Liver (tissue), 9 donors: ENCODE results near the gene CALHM5. TPM values are rescaled to one million over a fixed set of nuclear protein-coding genes. Genes with fewer than 3 reads are reported as not detected.

ENCODE experiments used
- DNase-seq: peaks from one replicate; pipeline ENCODE4 v3.0.0-alpha.2; 2017; ENCODE audit warnings: low spot score
- H3K27ac ChIP-seq, 2 donors: one replicate each; pipeline ENCODE4 v1.7.0; 2013; ENCODE audit warnings: inconsistent platforms in 2 of 2, low read length in 2 of 2, control low read depth in 1 of 2, low read depth in 1 of 2, mild to moderate bottlenecking in 1 of 2
- H3K27me3 ChIP-seq, 4 donors: one replicate each; pipeline versions ENCODE4 v1.6.1 to v1.7.0; 2013; ENCODE audit warnings: low read length in 3 of 4, inconsistent platforms in 1 of 4, mild to moderate bottlenecking in 1 of 4, moderate library complexity in 1 of 4; ENCODE audit not compliant: control insufficient read depth in 4 of 4, insufficient read depth in 4 of 4
- H3K36me3 ChIP-seq, 4 donors: one replicate each; pipeline versions ENCODE4 v1.6.1 to v1.7.0; 2013; ENCODE audit warnings: low read length in 3 of 4, mild to moderate bottlenecking in 3 of 4, low read depth in 1 of 4, moderate library complexity in 1 of 4; ENCODE audit not compliant: control insufficient read depth in 4 of 4, insufficient read depth in 3 of 4
- H3K4me1 ChIP-seq, 4 donors: one replicate each; pipeline versions ENCODE4 v1.6.1 to v1.7.0; 2013; ENCODE audit warnings: low read length in 3 of 4, mild to moderate bottlenecking in 3 of 4, moderate library complexity in 1 of 4; ENCODE audit not compliant: control insufficient read depth in 4 of 4, insufficient read depth in 4 of 4
- H3K4me3 ChIP-seq, 3 donors: one replicate each; pipeline versions ENCODE4 v1.6.1 to v1.7.0; 2013; ENCODE audit warnings: low read length in 3 of 3, control low read depth in 1 of 3, low read depth in 1 of 3, mild to moderate bottlenecking in 1 of 3
- H3K9ac ChIP-seq, 2 donors: one replicate each; pipeline ENCODE4 v1.7.0; 2013; ENCODE audit warnings: low read length in 2 of 2, mild to moderate bottlenecking in 2 of 2, moderate library complexity in 2 of 2, control low read depth in 1 of 2, low read depth in 1 of 2
- H3K9me3 ChIP-seq, 4 donors: one replicate each; pipeline versions ENCODE4 v1.6.1 to v1.7.0; 2013; ENCODE audit warnings: low read length in 3 of 4; ENCODE audit not compliant: control insufficient read depth in 4 of 4
- CTCF ChIP-seq: fragments of 150-350 bp; IDR thresholded peaks from 2 replicates; pipeline ENCODE4 v1.5.1; 2017; ENCODE audit warnings: improper control_type of control experiment, low read depth, low read length; ENCODE audit not compliant: missing input control
- EGR1 ChIP-seq, 2 donors: IDR thresholded peaks; 2 replicates each; pipeline ENCODE4 v1.6.1; 2016 to 2018; ENCODE audit warnings: antibody characterized with exemption in 2 of 2, low read depth in 2 of 2
- FOXA2 ChIP-seq: IDR thresholded peaks from 2 replicates; pipeline ENCODE4 v1.6.1; 2016; ENCODE audit warnings: antibody characterized with exemption
- HNF4A ChIP-seq, 2 donors: conservative IDR thresholded peaks; 2 replicates each; pipeline ENCODE4 v1.6.1; 2016; ENCODE audit warnings: antibody characterized with exemption in 2 of 2, mild to moderate bottlenecking in 2 of 2
- NR2F2 ChIP-seq: IDR thresholded peaks from 2 replicates; pipeline ENCODE4 v1.6.1; 2016; ENCODE audit warnings: antibody characterized with exemption
- RAD21 ChIP-seq, 2 donors: IDR thresholded peaks; 2 replicates each; pipeline ENCODE4 v1.6.1; 2016; ENCODE audit warnings: antibody characterized with exemption in 2 of 2, mild to moderate bottlenecking in 2 of 2
- SP1 ChIP-seq: IDR thresholded peaks from 2 replicates; pipeline ENCODE4 v1.6.1; 2018; ENCODE audit warnings: antibody characterized with exemption, mild to moderate bottlenecking
- WGBS: extraction: QIAGEN DNeasy Blood & Tissue Kit; methylation state at CpG from one replicate; pipeline ENCODE4 v1.1.7; 2013; 5-methylcytosine and 5-hydroxymethylcytosine counted together
- polyA plus RNA-seq, 2 donors: library from polyadenylated mRNA; stranded (reverse) in 1 of 2; unstranded in 1 of 2; fragments of 200-250 nt in 1 of 2; fragments of >200 nt in 1 of 2; fragmentation: Nextera tagmentation in 1 of 2; extraction: Ambion mirVana in 1 of 2; gene quantifications; one replicate each; pipeline versions ENCODE4 v1.2.1 to v1.2.3, GENCODE V29; 2013 to 2015
- total RNA-seq, 2 donors: library from RNA; depleted of rRNA; stranded (reverse); fragments of >200 nt; gene quantifications; one replicate each; pipeline ENCODE4 v1.2.3, GENCODE V29; 2014
- TF ChIP-seq, protein P1 (sequence below): IDR thresholded peaks from 2 replicates; pipeline ENCODE4 v1.6.1; 2016; ENCODE audit warnings: antibody characterized with exemption, mild to moderate bottlenecking
- TF ChIP-seq, protein P2 (sequence below): IDR thresholded peaks from 2 replicates; pipeline ENCODE4 v1.6.1; 2016; ENCODE audit warnings: antibody characterized with exemption
- TF ChIP-seq, protein P3 (sequence below): IDR thresholded peaks from 2 replicates; pipeline ENCODE4 v1.6.1; 2016; ENCODE audit warnings: antibody characterized with exemption
- donor health status: healthy.
- donor health status: healthy.
- donor health status: healthy.
- donor health status: healthy.
- donor health status: healthy.

The CALHM5 gene
- total and polyA plus RNA-seq, 4 donors: 0.07 to 0.59 (median 0.45) TPM

- H3K9ac ChIP-seq: no peak overlapping the region
- peaks cover 0 to 10% (median 0%) of the 10 kb centered on the region in 4 donors for H3K4me1 ChIP-seq
- H3K36me3 ChIP-seq: no peaks in the 10 kb centered on the region
- DNase-seq: no peak
- no peaks in the 10 kb centered on the region for H3K9me3 ChIP-seq
- TF ChIP-seq, protein P1, sequence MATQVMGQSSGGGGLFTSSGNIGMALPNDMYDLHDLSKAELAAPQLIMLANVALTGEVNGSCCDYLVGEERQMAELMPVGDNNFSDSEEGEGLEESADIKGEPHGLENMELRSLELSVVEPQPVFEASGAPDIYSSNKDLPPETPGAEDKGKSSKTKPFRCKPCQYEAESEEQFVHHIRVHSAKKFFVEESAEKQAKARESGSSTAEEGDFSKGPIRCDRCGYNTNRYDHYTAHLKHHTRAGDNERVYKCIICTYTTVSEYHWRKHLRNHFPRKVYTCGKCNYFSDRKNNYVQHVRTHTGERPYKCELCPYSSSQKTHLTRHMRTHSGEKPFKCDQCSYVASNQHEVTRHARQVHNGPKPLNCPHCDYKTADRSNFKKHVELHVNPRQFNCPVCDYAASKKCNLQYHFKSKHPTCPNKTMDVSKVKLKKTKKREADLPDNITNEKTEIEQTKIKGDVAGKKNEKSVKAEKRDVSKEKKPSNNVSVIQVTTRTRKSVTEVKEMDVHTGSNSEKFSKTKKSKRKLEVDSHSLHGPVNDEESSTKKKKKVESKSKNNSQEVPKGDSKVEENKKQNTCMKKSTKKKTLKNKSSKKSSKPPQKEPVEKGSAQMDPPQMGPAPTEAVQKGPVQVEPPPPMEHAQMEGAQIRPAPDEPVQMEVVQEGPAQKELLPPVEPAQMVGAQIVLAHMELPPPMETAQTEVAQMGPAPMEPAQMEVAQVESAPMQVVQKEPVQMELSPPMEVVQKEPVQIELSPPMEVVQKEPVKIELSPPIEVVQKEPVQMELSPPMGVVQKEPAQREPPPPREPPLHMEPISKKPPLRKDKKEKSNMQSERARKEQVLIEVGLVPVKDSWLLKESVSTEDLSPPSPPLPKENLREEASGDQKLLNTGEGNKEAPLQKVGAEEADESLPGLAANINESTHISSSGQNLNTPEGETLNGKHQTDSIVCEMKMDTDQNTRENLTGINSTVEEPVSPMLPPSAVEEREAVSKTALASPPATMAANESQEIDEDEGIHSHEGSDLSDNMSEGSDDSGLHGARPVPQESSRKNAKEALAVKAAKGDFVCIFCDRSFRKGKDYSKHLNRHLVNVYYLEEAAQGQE: no peak
- TF ChIP-seq FOXA2 (no peak), SP1 (no peak), HNF4A (conservative IDR thresholded peaks at IDR 0.05) (no peak), EGR1 (IDR thresholded peaks at IDR 0.05; ENCODE audit: low read depth in 2 of 2) (no peak), NR2F2 (no peak)
- TF ChIP-seq, protein P2, sequence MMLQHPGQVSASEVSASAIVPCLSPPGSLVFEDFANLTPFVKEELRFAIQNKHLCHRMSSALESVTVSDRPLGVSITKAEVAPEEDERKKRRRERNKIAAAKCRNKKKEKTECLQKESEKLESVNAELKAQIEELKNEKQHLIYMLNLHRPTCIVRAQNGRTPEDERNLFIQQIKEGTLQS: no peak
- H3K27me3 ChIP-seq: peaks cover 0 to 3% (median 0%) of the 10 kb centered on the region in 4 donors
- H3K27ac ChIP-seq: no peak overlapping the region
- no peak overlapping the region for H3K4me3 ChIP-seq
These were observed 23.7 kb downstream of the CALHM5 start for GRCh38 chr6:116535109-116535508.

DNA sequence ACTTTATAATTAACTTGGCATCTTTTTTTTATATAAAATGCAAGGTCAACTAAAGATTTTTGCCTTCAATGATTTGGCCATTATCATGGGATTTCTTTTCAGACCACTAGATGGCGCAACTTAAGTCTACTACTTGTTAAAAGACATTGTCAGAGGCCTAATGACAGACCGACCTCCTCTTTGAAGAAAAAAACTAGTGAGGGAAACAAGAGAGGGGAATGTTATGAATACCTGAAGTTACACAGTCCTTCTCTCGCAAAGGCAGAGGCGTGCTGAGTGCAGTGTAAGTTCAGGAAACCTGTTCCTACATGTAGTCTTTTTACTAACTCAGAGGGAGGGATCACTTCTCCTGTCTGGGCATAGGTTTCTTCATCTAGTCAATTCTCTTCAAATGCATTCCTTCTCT is 24.8 kb downstream of the CALHM5 start:
- Histone ChIP-seq H3K9ac (no peak overlapping the region), H3K9me3 (no peaks in the 10 kb centered on the region), H3K36me3 (no peaks in the 10 kb centered on the region), H3K27ac (no peak overlapping the region), H3K4me1 (peaks cover 0 to 10% (median 0%) of the 10 kb centered on the region in 4 donors), H3K27me3 (peaks cover 0 to 6% (median 1%) of the 10 kb centered on the region in 4 donors), H3K4me3 (no peak overlapping the region)
- 12% methylated on average over 4 of the region's 4 CpGs for WGBS
- DNase-seq: no peak
- TF ChIP-seq NR2F2: no peak
- TF ChIP-seq, protein P3, sequence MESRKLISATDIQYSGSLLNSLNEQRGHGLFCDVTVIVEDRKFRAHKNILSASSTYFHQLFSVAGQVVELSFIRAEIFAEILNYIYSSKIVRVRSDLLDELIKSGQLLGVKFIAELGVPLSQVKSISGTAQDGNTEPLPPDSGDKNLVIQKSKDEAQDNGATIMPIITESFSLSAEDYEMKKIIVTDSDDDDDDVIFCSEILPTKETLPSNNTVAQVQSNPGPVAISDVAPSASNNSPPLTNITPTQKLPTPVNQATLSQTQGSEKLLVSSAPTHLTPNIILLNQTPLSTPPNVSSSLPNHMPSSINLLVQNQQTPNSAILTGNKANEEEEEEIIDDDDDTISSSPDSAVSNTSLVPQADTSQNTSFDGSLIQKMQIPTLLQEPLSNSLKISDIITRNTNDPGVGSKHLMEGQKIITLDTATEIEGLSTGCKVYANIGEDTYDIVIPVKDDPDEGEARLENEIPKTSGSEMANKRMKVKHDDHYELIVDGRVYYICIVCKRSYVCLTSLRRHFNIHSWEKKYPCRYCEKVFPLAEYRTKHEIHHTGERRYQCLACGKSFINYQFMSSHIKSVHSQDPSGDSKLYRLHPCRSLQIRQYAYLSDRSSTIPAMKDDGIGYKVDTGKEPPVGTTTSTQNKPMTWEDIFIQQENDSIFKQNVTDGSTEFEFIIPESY: no peak
- TF ChIP-seq HNF4A (conservative IDR thresholded peaks at IDR 0.05): peak in 1 of 2 donors; percentile 5
- TF ChIP-seq RAD21 (IDR thresholded peaks at IDR 0.05): peak; percentile 75 to 86
- peak; percentile 73 for TF ChIP-seq CTCF
